Fibroblast of villous mesenchyme (primary cell): ENCODE results near the gene ARRDC2. TPM values are rescaled to one million over a fixed set of nuclear protein-coding genes. Genes with fewer than 3 reads are reported as not detected.
"Not testable (repeated sequence)": the region's sequence is repeated elsewhere in the genome, so short reads cannot be mapped to it uniquely, and the experiment has no call there.

Experiments used
- DNase-seq: peaks from one replicate; pipeline ENCODE4 v3.0.0-alpha.2; 2010; ENCODE audit warnings: low read depth
- H3K4me3 ChIP-seq: 2 replicates; pipeline ENCODE4 v1.5.1; 2011; ENCODE audit warnings: low read depth, mild to moderate bottlenecking, low read length
- total RNA-seq: library from RNA; depleted of rRNA; stranded (reverse); fragments of >200 nt; gene quantifications from 2 replicates; pipeline ENCODE4 v1.2.3, GENCODE V29; 2012
- TF ChIP-seq, protein P1 (sequence below): IDR thresholded peaks from 2 replicates; pipeline ENCODE4 v1.5.1; 2012; ENCODE audit warnings: low read depth, mild to moderate bottlenecking, low read length; ENCODE audit not compliant: insufficient read depth

ARRDC2 gene
- total RNA-seq, 1 donor: 3.9 TPM

DNA sequence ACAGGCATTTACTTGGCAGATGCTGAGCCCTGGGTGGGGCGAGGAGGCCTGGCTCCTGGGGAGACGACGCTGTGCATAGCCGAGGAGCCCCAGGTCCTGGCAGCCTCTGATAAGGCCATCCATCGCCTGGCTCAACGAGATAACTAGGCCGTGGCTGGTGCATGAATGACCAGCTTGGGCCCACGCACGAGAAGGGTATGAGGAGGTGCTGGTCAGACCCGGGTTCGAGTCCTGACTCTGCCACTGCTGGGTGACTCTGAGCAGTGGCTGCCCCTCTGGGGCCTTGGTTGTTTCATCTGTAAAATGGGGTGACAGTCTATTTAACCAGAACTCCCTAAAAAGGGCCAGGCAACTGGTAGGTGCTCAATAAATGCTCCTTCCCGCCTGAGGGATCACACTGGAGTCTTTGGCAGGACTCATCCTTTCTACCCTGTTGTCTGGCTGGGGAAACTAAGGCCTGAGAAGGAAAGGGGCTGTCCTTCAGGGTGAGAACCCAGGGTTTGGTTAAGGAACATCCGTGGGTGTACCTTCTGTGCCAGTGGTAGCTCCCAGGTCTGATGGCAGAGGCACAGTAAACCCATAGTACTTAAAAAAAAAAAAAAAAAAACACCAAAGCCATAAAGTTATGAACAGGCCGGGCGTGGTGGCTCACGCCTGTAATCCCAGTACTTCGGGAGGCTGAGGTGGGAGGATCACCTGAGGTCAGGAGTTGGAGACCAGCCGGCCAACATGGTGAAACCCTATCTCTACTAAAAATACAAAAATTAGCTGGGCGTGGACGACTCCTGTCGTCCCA, 8.1 kb upstream of the ARRDC2 start:
- TF ChIP-seq, protein P1, sequence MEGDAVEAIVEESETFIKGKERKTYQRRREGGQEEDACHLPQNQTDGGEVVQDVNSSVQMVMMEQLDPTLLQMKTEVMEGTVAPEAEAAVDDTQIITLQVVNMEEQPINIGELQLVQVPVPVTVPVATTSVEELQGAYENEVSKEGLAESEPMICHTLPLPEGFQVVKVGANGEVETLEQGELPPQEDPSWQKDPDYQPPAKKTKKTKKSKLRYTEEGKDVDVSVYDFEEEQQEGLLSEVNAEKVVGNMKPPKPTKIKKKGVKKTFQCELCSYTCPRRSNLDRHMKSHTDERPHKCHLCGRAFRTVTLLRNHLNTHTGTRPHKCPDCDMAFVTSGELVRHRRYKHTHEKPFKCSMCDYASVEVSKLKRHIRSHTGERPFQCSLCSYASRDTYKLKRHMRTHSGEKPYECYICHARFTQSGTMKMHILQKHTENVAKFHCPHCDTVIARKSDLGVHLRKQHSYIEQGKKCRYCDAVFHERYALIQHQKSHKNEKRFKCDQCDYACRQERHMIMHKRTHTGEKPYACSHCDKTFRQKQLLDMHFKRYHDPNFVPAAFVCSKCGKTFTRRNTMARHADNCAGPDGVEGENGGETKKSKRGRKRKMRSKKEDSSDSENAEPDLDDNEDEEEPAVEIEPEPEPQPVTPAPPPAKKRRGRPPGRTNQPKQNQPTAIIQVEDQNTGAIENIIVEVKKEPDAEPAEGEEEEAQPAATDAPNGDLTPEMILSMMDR: no peak
- no peak overlapping the region for H3K4me3 ChIP-seq
- DNase-seq: no peak

DNA sequence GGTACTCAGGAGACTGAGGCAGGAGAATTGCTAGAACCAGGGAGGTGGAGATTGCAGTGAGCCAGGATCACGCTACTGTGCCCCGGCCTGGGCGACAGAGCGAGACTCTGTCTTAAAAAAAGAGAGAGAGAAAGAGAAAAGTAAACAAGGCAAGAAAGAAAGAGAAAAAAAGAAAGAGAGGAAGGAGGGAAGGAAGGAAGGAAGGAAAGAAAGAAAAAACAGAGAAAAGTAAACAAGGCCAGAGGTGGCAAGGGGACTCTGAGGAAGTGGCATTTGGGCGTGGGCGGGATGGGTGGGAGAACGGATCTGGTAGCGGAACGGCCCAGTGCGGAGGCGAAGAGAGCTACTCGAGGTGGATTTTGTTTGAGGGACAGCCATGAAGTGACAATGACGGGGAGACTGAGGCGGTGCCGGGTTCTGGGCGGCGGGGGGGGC, 7.5 kb upstream of the ARRDC2 start:
- peak overlapping the region; percentile 68 for H3K4me3 ChIP-seq
- TF ChIP-seq, protein P1: no peak

DNA sequence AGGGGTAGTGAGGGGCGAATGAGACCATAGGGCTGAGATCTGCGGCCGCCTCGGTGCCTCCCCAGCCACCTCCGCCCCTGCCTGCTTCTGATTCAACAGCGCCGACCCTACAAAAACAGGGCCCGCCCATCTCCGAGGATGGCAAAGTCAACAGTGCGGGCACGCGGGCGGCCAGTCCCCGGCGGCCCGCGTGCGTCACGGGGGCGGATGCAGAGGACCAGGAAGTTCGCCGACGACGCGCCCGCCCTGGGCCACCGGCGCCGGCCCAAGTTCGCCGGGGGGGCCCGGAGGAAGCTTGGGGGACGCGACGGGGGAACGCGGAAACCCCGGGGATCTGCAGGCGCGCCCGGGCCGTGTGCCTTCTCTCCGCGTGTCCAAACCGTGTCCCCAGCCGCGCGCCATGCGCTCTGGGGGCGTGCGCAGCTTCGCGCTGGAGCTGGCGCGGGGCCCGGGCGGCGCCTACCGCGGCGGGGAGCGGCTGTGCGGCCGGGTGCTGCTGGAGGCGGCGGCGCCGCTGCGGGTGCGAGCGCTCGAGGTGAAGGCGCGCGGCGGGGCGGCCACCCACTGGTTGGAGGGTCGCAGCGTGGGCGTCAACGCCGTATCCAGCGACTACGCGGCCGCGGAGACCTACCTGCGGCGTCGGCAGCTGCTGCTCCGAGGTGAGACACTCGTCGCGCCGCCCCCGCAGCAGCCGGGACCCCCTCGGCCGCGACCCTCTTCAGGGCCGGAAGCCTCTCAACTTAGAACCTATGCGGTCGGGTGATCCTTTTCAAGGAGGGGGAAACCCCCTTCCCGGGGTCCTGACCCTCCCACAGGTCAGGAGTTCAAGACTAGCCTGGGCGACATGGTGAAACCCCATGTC, 6.8 kb upstream of the ARRDC2 start:
- DNase-seq: peak; percentile 76
- H3K4me3 ChIP-seq: peak overlapping the region; percentile 68
- TF ChIP-seq, protein P1: no peak

More for the DNA sequence above, 7.5 kb upstream of the ARRDC2 start:
- no peak for DNase-seq

DNA sequence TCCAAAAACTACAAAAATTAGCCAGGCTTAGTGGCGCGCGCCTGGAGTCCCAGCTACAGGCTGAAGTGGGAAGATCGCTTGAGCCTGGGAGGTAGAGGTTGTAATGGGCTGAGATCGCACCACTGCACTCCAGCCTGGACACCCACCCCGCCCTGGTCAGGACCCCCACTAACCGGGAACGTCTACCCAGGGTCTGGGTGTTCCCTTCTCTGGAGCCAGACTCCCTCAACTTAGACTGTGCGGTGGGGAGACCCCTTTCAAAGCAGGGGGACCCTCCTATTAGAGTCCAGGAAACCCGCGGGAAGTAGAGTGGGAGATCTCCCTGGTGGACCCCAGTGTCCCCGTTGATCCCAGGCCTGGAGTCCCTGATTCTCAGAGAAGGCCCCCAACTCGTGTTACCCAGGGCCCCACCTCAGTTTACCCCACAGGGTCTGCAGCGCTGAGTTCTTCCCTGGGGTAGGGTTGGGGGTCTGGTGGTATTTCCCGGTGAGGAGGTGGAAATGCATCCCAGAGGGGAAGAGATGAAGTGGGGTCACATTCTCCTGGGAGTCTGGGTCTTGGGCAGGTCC, 6.1 kb upstream of the ARRDC2 start:
- TF ChIP-seq, protein P1: no peak
- H3K4me3 ChIP-seq: peak overlapping the region; percentile 68
- DNase-seq: peak; percentile 25

DNA sequence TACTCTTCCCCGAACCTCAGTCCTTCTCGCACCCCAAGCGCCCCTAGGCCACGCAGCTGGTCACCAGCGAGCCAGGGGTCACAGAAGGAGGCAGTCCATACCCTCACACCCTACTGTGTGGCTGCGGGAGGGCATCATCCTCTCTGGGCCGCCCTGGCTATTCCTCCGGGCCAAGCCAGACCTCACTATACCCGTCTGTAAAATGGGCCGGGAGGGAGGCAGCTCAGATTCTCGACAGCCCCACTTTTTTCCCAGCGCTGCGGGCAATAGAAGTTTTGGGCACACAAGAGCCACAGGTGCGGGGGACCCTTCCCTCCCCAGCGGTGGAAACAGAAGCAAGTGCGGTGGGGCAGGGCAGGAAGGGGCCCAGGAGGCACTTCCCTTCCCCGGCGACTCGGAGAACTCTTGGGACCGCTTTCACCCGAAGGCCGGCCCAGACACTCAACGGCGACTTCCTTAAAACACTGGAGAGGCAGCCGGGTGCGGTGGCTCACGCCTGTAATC, 5.6 kb upstream of the ARRDC2 start:
- DNase-seq: no peak
- TF ChIP-seq, protein P1: no peak
- no peak overlapping the region for H3K4me3 ChIP-seq

DNA sequence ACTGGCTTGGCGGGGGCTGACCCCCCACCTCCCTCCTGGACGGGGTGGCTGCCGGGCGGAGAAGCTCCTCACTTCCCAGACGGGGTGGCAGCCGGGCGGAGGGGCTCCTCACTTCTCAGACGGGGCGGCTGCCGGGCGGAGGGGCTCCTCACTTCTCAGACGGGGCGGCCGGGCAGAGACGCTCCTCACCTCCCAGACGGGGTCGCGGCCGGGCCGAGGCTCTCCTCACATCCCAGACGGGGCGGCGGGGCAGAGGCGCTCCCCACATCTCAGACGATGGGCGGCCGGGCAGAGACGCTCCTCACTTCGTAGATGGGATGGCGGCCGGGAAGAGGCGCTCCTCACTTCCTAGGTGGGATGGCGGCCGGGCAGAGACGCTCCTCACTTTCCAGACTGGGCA, 2.2 kb upstream of the ARRDC2 start:
- not testable (repeated sequence) for DNase-seq, H3K4me3 ChIP-seq
